ENCODE data around the gene WNT4. TPM values are rescaled to one million over a fixed set of nuclear protein-coding genes. Genes with fewer than 3 reads are reported as not detected.

The WNT4 gene
- total RNA-seq, 2 donors from 2014 or later: 0.52 to 1.3 TPM

DNA sequence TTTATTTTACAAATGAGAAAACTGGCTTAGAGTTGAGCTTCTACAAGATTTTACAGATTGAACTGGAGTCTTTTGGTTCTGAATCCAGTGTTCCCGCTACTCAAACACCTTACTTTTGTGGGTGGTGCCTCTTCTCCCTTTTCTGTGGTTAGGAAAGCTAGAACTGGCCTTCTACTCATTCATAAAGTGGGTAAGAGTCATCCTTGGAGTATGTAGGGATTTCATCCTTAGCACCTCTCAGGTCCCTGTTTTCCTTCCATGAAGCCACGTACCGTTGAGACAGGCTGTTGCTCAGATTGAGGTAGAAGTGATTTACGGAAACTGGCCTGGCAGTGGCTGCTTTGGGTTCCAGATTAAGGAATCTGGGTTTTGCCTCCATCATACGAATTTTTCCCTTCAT is 35.8 kb downstream of the WNT4 start:
- intact Hi-C loops (cut with DNase I): loop anchor here (2.0 to 10.0 kb wide), 2 partner anchors 310 to 538 kb away; partner anchors contain the start of gene C1QC

DNA sequence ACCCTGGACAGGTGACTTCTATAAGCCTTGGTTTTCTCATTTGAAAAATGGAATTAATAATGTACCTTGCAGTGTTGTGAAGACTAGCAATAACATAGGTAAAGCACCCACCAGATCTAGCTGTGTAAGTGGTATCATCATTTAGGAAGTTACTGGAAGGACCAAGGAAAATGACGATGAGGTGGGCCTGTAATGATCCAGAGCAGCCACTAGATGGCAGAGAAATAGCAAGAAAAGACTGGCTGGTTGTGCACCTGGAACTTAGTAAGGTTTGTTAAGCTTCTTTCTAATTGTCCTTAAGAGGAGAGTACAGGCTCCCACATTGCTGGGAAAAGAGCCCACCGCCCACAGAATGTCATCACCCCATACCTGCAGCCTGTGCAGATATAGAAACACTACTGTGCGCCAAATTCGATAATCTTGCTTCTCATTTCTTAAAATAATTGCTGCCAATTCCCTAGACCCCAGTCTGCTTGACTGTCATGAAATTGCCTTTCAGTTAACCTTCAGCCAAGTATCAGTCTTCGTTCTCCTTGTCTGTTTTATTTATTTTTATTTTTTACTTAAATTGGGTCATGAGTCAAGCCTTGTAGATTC is 37.2 kb downstream of the WNT4 start:
- H3K4me1 ChIP-seq: no peaks in the 10 kb centered on the region
- H3K27me3 ChIP-seq: no peaks in the 10 kb centered on the region
- no peak for TF ChIP-seq POLR2A (IDR thresholded peaks at IDR 0.05)
- TF ChIP-seq, protein P1, sequence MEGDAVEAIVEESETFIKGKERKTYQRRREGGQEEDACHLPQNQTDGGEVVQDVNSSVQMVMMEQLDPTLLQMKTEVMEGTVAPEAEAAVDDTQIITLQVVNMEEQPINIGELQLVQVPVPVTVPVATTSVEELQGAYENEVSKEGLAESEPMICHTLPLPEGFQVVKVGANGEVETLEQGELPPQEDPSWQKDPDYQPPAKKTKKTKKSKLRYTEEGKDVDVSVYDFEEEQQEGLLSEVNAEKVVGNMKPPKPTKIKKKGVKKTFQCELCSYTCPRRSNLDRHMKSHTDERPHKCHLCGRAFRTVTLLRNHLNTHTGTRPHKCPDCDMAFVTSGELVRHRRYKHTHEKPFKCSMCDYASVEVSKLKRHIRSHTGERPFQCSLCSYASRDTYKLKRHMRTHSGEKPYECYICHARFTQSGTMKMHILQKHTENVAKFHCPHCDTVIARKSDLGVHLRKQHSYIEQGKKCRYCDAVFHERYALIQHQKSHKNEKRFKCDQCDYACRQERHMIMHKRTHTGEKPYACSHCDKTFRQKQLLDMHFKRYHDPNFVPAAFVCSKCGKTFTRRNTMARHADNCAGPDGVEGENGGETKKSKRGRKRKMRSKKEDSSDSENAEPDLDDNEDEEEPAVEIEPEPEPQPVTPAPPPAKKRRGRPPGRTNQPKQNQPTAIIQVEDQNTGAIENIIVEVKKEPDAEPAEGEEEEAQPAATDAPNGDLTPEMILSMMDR (IDR thresholded peaks at IDR 0.05): peak; percentile 40 to 81 (median 78)
- intact Hi-C loops (cut with DNase I): loop anchor here (2.0 to 10.0 kb wide), 2 partner anchors 311 to 539 kb away; partner anchors contain the start of gene C1QC
- no peaks in the 10 kb centered on the region for H3K36me3 ChIP-seq (replicated peaks in 1 of 2; ENCODE audit: insufficient read depth in 1 of 2, low read depth in 2 of 2)
- H3K4me3 ChIP-seq: no peak overlapping the region
- ATAC-seq: peak; percentile 69
- no peaks in the 10 kb centered on the region for H3K9me3 ChIP-seq
- DNase-seq: peak in 3 of 4 donors; percentile 46 to 53 (median 47)
- WGBS, 2 donors: 51 to 53% methylated on average over 5 of the region's 5 CpGs
- no peak overlapping the region for H3K27ac ChIP-seq

More for the DNA sequence above, 35.8 kb downstream of the WNT4 start:
- DNase-seq: no peak
- no peak overlapping the region for H3K4me3 ChIP-seq
- no peak for TF ChIP-seq POLR2A (IDR thresholded peaks at IDR 0.05)
- TF ChIP-seq, protein P1 (IDR thresholded peaks at IDR 0.05): no peak
- H3K27me3 ChIP-seq: no peaks in the 10 kb centered on the region
- H3K36me3 ChIP-seq (replicated peaks in 1 of 2; ENCODE audit: insufficient read depth in 1 of 2, low read depth in 2 of 2): no peaks in the 10 kb centered on the region
- 93 to 95% methylated on average over 5 of the region's 5 CpGs for WGBS, 2 donors
- no peaks in the 10 kb centered on the region for H3K4me1 ChIP-seq
- no peak overlapping the region for H3K27ac ChIP-seq
- no peaks in the 10 kb centered on the region for H3K9me3 ChIP-seq
- ATAC-seq: no peak

DNA sequence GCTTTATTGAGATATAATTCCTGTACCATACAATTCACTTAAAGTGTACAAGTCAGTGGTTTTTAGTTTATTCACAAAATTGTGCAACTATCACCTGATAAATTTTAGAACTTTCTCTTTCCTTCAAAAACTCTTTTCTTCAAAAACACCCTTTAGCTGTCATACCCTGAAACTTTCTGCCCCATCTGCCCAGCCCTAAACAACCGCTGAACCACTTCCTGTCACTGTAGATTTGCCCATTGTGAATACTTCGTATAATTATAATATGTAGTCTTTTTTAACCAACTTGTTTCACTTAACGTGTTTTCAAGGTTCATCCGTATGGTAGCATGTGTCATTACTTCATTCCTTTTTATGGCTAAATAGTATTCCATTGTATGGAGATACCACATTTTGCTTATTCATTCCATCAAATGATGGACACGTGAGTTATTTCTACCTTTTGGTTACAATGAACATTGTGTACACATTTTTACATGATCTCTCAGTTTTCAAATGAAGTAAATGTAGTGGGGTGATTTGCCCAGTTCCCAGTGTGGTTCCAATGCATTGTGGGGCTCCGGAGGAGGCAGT is 37.9 kb downstream of the WNT4 start:
- no peaks in the 10 kb centered on the region for H3K9me3 ChIP-seq
- no peaks in the 10 kb centered on the region for H3K4me1 ChIP-seq
- no peaks in the 10 kb centered on the region for H3K36me3 ChIP-seq (replicated peaks in 1 of 2; ENCODE audit: insufficient read depth in 1 of 2, low read depth in 2 of 2)
- no peak for DNase-seq
- no peak overlapping the region for H3K4me3 ChIP-seq
- WGBS, 2 donors: 84 to 93% methylated on average over 6 of the region's 6 CpGs
- ATAC-seq: no peak
- no peak overlapping the region for H3K27ac ChIP-seq
- intact Hi-C loops (cut with DNase I): loop anchor here (10.0 kb wide), 1 partner anchor 540 kb away; the partner anchor contains the start of gene C1QC
- H3K27me3 ChIP-seq: no peaks in the 10 kb centered on the region
- TF ChIP-seq, protein P1 (IDR thresholded peaks at IDR 0.05): no peak
- no peak for TF ChIP-seq POLR2A (IDR thresholded peaks at IDR 0.05)

DNA sequence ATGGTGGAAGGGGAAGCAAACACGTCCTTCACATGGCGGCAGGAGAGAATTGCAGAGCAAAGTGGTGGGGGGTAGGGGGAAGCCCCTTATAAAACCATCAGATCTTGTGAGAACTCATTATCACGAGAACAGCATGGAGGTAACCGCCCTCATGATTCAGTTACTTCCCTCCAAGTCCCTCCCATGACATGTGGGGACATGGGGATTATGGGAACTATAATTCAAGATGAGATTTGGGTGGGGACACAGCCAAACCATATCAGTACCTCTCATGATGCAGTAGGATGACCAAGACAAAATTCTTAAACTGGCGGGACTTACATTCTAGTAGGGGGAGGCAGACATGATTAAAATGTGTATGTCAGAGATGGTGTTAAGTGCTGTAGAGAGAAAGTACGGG is 38.8 kb downstream of the WNT4 start:
- Histone ChIP-seq H3K9me3 (no peaks in the 10 kb centered on the region), H3K4me1 (no peaks in the 10 kb centered on the region), H3K4me3 (no peak overlapping the region), H3K27me3 (no peaks in the 10 kb centered on the region), H3K27ac (no peak overlapping the region), H3K36me3 (replicated peaks in 1 of 2; ENCODE audit: insufficient read depth in 1 of 2, low read depth in 2 of 2) (no peaks in the 10 kb centered on the region)
- WGBS, 2 donors: 88 to 90% methylated on average over 6 of the region's 6 CpGs
- ATAC-seq (no peak), DNase-seq (no peak)
- intact Hi-C loops (cut with DNase I): loop anchor here (10.0 kb wide), 1 partner anchor 541 kb away; the partner anchor contains the start of gene C1QC
- TF ChIP-seq POLR2A (IDR thresholded peaks at IDR 0.05): no peak
- TF ChIP-seq, protein P1 (IDR thresholded peaks at IDR 0.05): no peak

All from body of pancreas (tissue), 4 donors.